ENCODE measurements around the gene SCN4A. TPM values are rescaled to one million over a fixed set of nuclear protein-coding genes. Genes with fewer than 3 reads are reported as not detected.
"Not testable (repeated sequence)": the region's sequence is repeated elsewhere in the genome, so short reads cannot be mapped to it uniquely, and the experiment has no call there.

Gene SCN4A
- total RNA-seq, 1 donor from 2014 or later: 0.25 TPM

DNA sequence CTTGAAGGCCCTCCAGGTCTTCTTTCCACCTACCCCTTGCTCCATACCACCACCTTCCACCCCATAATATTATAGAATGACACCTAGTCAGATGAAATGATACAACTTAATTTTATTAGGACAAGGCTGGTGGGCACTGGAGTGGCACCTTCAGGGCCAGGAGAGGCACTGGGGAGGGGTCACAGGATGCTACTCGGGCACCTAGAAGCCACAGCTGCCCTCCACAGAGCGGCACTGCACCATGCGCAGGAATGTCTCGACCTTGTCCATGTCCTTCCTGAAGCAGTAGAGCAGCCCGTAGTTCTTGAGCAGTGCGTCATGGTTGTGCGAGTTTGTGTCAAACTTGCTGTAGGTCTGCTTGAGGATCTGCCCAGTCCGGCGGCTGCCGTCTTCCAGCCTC lies 77.9 kb downstream of the SCN4A start:
- intact Hi-C loops (cut with micrococcal nuclease): not testable (repeated sequence)

DNA sequence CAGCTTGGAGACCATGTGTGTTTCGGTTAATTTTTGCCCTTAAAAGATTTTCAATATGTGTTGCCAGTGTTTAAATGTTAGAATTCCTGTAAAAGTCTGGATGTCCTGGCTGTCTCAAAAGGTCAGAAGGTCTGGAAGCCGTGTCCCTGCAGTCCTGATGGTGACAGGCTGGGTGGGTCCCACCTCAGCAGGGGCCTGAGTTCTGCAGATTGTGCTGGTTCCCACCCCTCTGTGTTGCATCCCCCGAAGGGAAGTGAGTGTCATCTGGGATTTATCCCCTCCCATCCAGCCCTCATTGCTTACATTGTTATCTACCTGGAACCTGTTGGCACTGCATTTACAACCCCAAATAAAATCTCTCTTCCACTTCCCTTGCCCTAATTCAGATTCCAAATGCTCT lies 78.7 kb downstream of the SCN4A start:
- intact Hi-C loops (cut with micrococcal nuclease): not testable (repeated sequence)

DNA sequence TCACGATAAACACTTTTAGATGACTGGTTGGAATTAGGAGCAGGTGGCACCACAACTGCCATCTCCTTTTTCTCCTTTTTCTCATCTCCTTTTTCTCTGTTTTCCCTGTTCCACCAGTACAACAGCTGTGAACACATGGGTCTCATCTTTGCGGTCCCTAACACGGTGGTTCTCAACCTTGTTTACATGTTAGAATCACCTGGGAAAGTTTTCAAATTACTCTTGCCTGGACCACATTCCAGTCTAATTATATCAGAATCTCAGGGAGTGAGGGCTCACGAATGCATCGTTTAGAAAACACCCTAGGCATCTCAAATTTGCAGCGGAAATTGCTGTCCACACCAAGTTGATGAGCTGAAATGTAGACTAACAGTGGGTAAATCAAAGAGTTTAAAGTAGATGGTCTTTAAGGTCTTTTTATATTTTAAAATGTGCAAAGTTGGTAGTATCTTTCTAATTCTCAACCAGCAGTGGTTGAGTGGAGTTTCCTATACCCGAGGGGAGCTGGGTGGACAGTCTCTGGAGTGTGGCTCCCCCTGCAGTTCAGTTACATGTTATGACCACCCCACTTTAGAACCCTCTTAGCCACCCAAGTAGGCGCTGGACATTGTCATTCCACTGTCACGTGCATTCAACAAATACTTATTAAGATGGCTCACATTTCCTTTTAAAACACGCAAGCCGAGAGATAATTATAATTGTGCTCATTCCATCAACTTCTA lies 80.2 kb downstream of the SCN4A start:
- intact Hi-C loops (cut with micrococcal nuclease): not testable (repeated sequence)

DNA sequence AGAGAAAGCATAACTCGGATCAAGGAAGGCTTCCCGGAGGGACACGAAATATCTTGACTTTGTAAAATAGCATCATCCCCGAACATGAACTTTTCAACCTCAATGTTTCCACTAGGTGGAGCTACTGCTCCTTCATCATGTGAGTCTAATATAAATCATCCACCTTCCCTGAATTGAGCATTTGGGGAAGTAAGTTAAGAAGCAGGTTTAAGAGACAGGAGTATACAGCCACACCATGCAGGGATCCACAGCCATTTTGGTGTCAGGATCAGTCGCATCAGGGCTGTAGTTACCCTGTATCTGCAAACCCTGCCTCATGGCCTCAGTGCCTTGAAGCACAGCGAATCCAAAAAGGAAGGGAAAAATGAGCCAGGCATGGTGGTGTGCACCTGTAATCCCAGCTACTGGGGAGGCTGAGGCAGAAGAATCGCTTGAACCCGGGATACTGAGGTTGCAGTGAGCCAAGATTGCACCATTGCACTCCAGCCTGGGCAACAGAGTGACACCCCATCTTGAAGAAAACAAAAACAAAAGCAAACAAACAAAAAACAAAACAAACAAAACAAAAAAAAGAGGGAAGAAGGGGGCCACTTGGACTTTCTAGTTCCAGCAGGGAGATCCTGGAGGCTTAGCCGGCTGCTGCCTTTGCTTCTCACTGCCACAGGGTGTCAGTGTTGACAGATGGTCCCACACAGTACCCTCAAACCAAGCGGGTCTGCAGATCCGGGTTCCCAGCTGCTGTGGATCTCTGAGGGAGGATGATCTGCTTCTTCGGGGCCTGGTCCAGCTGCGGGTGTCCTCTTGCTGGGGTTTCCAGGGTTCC lies 83.5 kb downstream of the SCN4A start:
- intact Hi-C loops (cut with micrococcal nuclease): not testable (repeated sequence)

Other genes starting within 250 kb of the SCN4A start
- 55.6 and 60.6 TPM in 2 replicates for gene STRADA, start 231.1 kb downstream of the SCN4A start, total RNA-seq
- 67.0 and 71.2 TPM in 2 replicates for gene CCDC47, start 199.3 kb downstream of the SCN4A start, total RNA-seq
- 132 and 135 TPM in 2 replicates for gene DDX42, start 198.7 kb downstream of the SCN4A start, total RNA-seq
- gene PSMC5, start 145.5 kb downstream of the SCN4A start, total RNA-seq: 165 and 169 TPM in 2 replicates
- gene FTSJ3, start 145.3 kb downstream of the SCN4A start, total RNA-seq: 57.7 and 64.8 TPM in 2 replicates
- 137 and 143 TPM in 2 replicates for gene SMARCD2, start 130.2 kb downstream of the SCN4A start, total RNA-seq
- not detected in 2 replicates for gene CSH2, start 99.2 kb downstream of the SCN4A start, total RNA-seq
- gene GH2, start 91.0 kb downstream of the SCN4A start, total RNA-seq: not detected in 2 replicates
- gene CSH1, start 76.3 kb downstream of the SCN4A start, total RNA-seq: not detected in 2 replicates
- gene CSHL1, start 61.7 kb downstream of the SCN4A start, total RNA-seq: not detected in 2 replicates
- gene GH1, start 54.1 kb downstream of the SCN4A start, total RNA-seq: not detected in 2 replicates
- 44.8 and 52.5 TPM in 2 replicates for gene CD79B, start 40.6 kb downstream of the SCN4A start, total RNA-seq
- gene PRR29, start 25.4 kb upstream of the SCN4A start, total RNA-seq: 2.2 and 3.0 TPM in 2 replicates
- 69.1 and 70.0 TPM in 2 replicates for gene ICAM2, start 47.7 kb upstream of the SCN4A start, total RNA-seq
- 139 and 143 TPM in 2 replicates for gene ERN1, start 157.2 kb upstream of the SCN4A start, total RNA-seq